ENCODE data around the gene RAD50.
"Not testable (repeated sequence)": the region's sequence is repeated elsewhere in the genome, so short reads cannot be mapped to it uniquely, and the experiment has no call there.

RAD50 gene

GRCh38 chr5:132689513-132689912 is 132.7 kb downstream of the RAD50 start:
- in situ Hi-C loops (cut with HindIII; ENCODE audit: low sequenced_read_pairs) = no loop called here

GRCh38 chr5:132690156-132690555 is 133.4 kb downstream of the RAD50 start:
- in situ Hi-C loops (cut with HindIII; ENCODE audit: low sequenced_read_pairs) = no loop called here

GRCh38 chr5:132691755-132692631 is 135.2 kb downstream of the RAD50 start:
- in situ Hi-C loops (cut with HindIII; ENCODE audit: low sequenced_read_pairs) = not testable (repeated sequence)

GRCh38 chr5:132692632-132692967 is 135.8 kb downstream of the RAD50 start:
- in situ Hi-C loops (cut with HindIII; ENCODE audit: low sequenced_read_pairs) = no loop called here
